GM12801 (cell line): ENCODE results near the gene INSYN2B.

ENCODE experiments used
- TF ChIP-seq, protein P1 (sequence below): IDR thresholded peaks from one replicate; pipeline ENCODE4 v1.5.1; 2011; ENCODE audit warnings: control low read depth; ENCODE audit not compliant: insufficient read length; ENCODE audit errors: extremely low read depth

The INSYN2B gene

DNA sequence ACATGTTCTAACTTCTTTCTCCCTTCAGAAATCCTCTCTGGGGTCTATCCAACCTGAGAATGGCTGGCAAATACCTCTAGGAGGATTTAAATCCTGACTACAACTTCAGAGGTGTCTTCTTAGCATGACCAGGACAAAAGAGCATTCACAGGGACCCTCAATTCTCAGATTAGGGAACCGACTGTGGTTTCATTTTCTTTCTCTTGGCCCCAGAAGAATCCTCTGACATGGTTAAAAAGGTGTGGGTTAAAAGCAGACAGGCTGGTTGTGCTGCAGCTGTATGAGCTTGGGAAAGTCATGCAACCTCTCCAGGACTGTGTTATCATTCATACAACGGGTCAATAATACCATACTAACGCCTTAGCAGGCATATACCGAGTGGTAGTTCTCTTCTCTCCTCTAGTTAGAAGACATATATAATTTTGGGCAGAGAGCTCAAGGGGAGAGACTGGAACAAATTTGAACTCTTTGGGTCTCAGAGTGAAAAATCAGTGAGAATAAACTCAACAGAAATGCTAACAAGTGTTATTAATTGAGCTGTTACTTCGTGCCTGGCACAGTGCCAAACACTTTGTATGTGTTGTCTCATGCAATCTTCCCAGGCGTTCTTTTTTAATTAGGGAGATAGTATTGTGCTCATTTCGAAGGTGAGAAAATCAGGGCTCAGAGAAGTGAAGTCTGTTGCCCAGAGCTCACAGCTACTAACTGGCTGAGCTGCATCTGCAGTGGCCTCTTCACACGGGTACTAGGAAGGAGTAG, 35.2 kb downstream of the INSYN2B start:
- TF ChIP-seq, protein P1, sequence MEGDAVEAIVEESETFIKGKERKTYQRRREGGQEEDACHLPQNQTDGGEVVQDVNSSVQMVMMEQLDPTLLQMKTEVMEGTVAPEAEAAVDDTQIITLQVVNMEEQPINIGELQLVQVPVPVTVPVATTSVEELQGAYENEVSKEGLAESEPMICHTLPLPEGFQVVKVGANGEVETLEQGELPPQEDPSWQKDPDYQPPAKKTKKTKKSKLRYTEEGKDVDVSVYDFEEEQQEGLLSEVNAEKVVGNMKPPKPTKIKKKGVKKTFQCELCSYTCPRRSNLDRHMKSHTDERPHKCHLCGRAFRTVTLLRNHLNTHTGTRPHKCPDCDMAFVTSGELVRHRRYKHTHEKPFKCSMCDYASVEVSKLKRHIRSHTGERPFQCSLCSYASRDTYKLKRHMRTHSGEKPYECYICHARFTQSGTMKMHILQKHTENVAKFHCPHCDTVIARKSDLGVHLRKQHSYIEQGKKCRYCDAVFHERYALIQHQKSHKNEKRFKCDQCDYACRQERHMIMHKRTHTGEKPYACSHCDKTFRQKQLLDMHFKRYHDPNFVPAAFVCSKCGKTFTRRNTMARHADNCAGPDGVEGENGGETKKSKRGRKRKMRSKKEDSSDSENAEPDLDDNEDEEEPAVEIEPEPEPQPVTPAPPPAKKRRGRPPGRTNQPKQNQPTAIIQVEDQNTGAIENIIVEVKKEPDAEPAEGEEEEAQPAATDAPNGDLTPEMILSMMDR: no peak

DNA sequence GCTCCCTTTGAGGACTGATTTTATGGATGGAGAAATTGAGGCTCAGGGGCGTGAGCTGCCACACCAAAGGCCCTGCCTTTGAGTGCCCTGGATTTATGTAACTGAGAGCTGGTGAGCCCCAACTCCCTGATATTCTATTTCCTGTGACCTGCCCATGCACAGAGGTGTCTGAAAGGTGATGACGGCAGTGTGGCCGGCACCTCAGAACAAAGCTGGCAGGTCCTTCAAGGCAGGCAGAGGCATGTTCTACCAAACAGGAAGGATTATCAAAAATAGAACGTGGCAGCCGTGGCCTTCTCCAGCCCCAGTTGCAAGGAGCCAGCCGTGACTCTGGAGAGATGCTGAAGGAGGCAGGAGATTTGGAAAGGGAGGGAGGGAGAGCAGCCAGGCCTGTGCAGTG, 36.2 kb downstream of the INSYN2B start:
- TF ChIP-seq, protein P1: no peak

GRCh38 chr5:169943026-169943425, 37.3 kb downstream of the INSYN2B start:
- TF ChIP-seq, protein P1: no peak

GRCh38 chr5:169942181-169942580, 38.1 kb downstream of the INSYN2B start:
- TF ChIP-seq, protein P1: no peak

DNA sequence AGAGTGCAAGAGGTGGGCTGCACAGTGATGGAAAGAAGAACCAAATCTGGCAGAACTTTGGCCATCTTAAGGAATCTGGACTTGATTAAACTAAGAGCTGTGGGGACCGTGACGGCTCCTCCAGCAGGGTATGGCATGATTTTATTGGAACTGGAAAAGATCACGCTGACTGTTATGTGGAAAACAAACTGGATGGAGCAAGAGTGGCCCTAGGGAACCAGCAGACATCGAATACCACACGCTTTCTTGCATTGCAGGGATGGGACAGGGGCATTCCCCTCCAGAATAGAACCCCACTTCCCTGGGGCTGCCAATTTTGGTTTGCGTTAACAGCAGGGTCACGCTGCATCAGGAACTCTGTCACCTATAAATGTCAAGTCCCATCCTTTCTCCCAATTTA, 38.8 kb downstream of the INSYN2B start:
- TF ChIP-seq, protein P1: no peak

- TF ChIP-seq, protein P1: no peak
Measured at GRCh38 chr5:169939731-169940130, 40.6 kb downstream of the INSYN2B start.

DNA sequence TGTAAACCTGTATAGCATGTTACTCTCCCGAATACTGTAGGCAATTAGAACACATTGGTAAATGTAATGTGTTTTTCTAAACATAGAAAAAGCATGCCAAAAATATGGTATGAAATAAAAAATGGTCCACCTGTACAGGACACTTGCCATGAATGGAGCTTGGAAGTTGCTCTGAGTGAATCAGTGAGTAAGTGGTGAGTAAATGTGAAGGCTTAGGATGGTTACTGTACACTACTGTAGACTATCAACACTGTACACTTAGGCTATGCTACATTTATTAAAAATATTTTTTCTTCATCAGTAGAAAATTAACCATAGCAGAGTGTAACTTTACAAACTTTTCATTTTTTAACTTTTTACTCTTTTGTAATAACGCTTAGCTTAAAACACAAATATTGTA, 41.9 kb downstream of the INSYN2B start:
- TF ChIP-seq, protein P1: no peak
